MG63 (cell line): ENCODE measurements around the gene FBLN7. TPM values are rescaled to one million over a fixed set of nuclear protein-coding genes. Genes with fewer than 3 reads are reported as not detected.
"Not testable (repeated sequence)": the region's sequence is repeated elsewhere in the genome, so short reads cannot be mapped to it uniquely, and the experiment has no call there.

Experiments
- DNase-seq: peaks from one replicate; pipeline ENCODE4 v3.0.0-alpha.2; 2020
- H3K27me3 ChIP-seq: fragments of 250-450 bp; sonication (Bioruptor Pico); 2 replicates; pipeline ENCODE4 v1.5.1; 2020; ENCODE audit warnings: mild to moderate bottlenecking, moderate library complexity
- H3K36me3 ChIP-seq: fragments of 250-450 bp; sonication (Bioruptor Pico); 2 replicates; pipeline ENCODE4 v1.5.1; 2020; ENCODE audit warnings: mild to moderate bottlenecking, moderate library complexity
- H3K4me3 ChIP-seq: fragments of 250-450 bp; sonication (Bioruptor Pico); 2 replicates; pipeline ENCODE4 v1.5.1; 2020; ENCODE audit warnings: mild to moderate bottlenecking, moderate library complexity
- H3K9me3 ChIP-seq: fragments of 250-450 bp; sonication (Bioruptor Pico); 2 replicates; pipeline ENCODE4 v1.5.1; 2020; ENCODE audit warnings: mild to moderate bottlenecking, moderate library complexity
- total RNA-seq: library from RNA; depleted of rRNA; stranded (reverse); fragments of >200 nt; shearing (Covaris generic); gene quantifications from 2 replicates; pipeline ENCODE4 v1.2.3, GENCODE V29; 2014; ENCODE audit warnings: low replicate concordance; rRNA removed

Gene FBLN7
- not detected in 2 replicates for total RNA-seq

GRCh38 chr2:112138159-112139032, at the start of gene FBLN7:
FBLN7 (plus strand) TSS chr2:112138385; CDS start chr2:112138656, 271 bp downstream.
- no peaks in the 10 kb centered on the region for H3K36me3 ChIP-seq
- no peaks in the 10 kb centered on the region for H3K27me3 ChIP-seq
- peak within 1 kb of the TSS; percentile 37 for H3K4me3 ChIP-seq
- DNase-seq, result peak; percentile 30
- H3K9me3 ChIP-seq, result peaks cover under 1% of the 10 kb centered on the region

- H3K27me3 ChIP-seq, result no peaks in the 10 kb centered on the region
- no peak for DNase-seq
- H3K36me3 ChIP-seq, result peaks cover 25% of the 10 kb centered on the region
- no peaks in the 10 kb centered on the region for H3K9me3 ChIP-seq
- no peak overlapping the region for H3K4me3 ChIP-seq
Observed at GRCh38 chr2:112089375-112089774, 48.8 kb upstream of the FBLN7 start.

GRCh38 chr2:112092286-112093041, 45.7 kb upstream of the FBLN7 start:
- Histone ChIP-seq H3K9me3 (no peaks in the 10 kb centered on the region), H3K27me3 (no peaks in the 10 kb centered on the region), H3K4me3 (no peak overlapping the region), H3K36me3 (peaks cover 37% of the 10 kb centered on the region)
- no peak for DNase-seq

- Histone ChIP-seq H3K4me3 (no peak overlapping the region), H3K27me3 (no peaks in the 10 kb centered on the region), H3K9me3 (no peaks in the 10 kb centered on the region), H3K36me3 (peaks cover 34% of the 10 kb centered on the region)
- DNase-seq, result no peak
Observed at GRCh38 chr2:112093216-112093615, 45.0 kb upstream of the FBLN7 start.

GRCh38 chr2:112095681-112096080, 42.5 kb upstream of the FBLN7 start:
- H3K9me3 ChIP-seq, result no peaks in the 10 kb centered on the region
- no peak overlapping the region for H3K4me3 ChIP-seq
- no peaks in the 10 kb centered on the region for H3K27me3 ChIP-seq
- peaks cover 31% of the 10 kb centered on the region for H3K36me3 ChIP-seq
- no peak for DNase-seq

- no peaks in the 10 kb centered on the region for H3K9me3 ChIP-seq
- H3K4me3 ChIP-seq, result no peak overlapping the region
- H3K27me3 ChIP-seq, result no peaks in the 10 kb centered on the region
- H3K36me3 ChIP-seq, result peaks cover 31% of the 10 kb centered on the region
- DNase-seq, result no peak
Observed at GRCh38 chr2:112096098-112096497, 42.1 kb upstream of the FBLN7 start.

GRCh38 chr2:112108178-112108832, 29.9 kb upstream of the FBLN7 start:
- Histone ChIP-seq H3K9me3 (peaks cover 12% of the 10 kb centered on the region), H3K27me3 (no peaks in the 10 kb centered on the region), H3K4me3 (no peak overlapping the region), H3K36me3 (peaks cover 56% of the 10 kb centered on the region)
- no peak for DNase-seq

- no peaks in the 10 kb centered on the region for H3K27me3 ChIP-seq
- no peak overlapping the region for H3K4me3 ChIP-seq
- H3K36me3 ChIP-seq, result peaks cover 51% of the 10 kb centered on the region
- peaks cover 12% of the 10 kb centered on the region for H3K9me3 ChIP-seq
- no peak for DNase-seq
Observed at GRCh38 chr2:112109278-112109677, 28.9 kb upstream of the FBLN7 start.

- Histone ChIP-seq H3K36me3 (peaks cover 50% of the 10 kb centered on the region), H3K27me3 (no peaks in the 10 kb centered on the region), H3K4me3 (no peak overlapping the region), H3K9me3 (peaks cover 12% of the 10 kb centered on the region)
- DNase-seq, result no peak
Observed at GRCh38 chr2:112110966-112111365, 27.2 kb upstream of the FBLN7 start.

- H3K4me3 ChIP-seq, DNase-seq, H3K27me3 ChIP-seq: not testable (repeated sequence)
- Histone ChIP-seq H3K36me3 (peaks cover 38% of the 10 kb centered on the region), H3K9me3 (peaks cover 12% of the 10 kb centered on the region)
Observed at GRCh38 chr2:112113354-112113753, 24.8 kb upstream of the FBLN7 start.

GRCh38 chr2:112118148-112118547, 20.0 kb upstream of the FBLN7 start:
- H3K9me3 ChIP-seq, result no peaks in the 10 kb centered on the region
- H3K27me3 ChIP-seq, result no peaks in the 10 kb centered on the region
- no peak for DNase-seq
- H3K36me3 ChIP-seq, result no peaks in the 10 kb centered on the region
- no peak overlapping the region for H3K4me3 ChIP-seq

GRCh38 chr2:112121682-112122254, 16.4 kb upstream of the FBLN7 start:
- peaks cover 3% of the 10 kb centered on the region; the same call in 1 of the 2 replicates for H3K9me3 ChIP-seq
- no peak overlapping the region for H3K4me3 ChIP-seq
- no peaks in the 10 kb centered on the region for H3K27me3 ChIP-seq
- no peaks in the 10 kb centered on the region for H3K36me3 ChIP-seq
- no peak for DNase-seq

- Histone ChIP-seq H3K9me3 (peaks cover 7% of the 10 kb centered on the region), H3K36me3 (no peaks in the 10 kb centered on the region), H3K27me3 (no peaks in the 10 kb centered on the region), H3K4me3 (no peak overlapping the region)
- DNase-seq, result no peak
Observed at GRCh38 chr2:112129060-112129459, 9.1 kb upstream of the FBLN7 start.

- Histone ChIP-seq H3K27me3 (no peaks in the 10 kb centered on the region), H3K9me3 (peaks cover 4% of the 10 kb centered on the region), H3K4me3 (no peak overlapping the region), H3K36me3 (no peaks in the 10 kb centered on the region)
- DNase-seq, result no peak
Observed at GRCh38 chr2:112133344-112133743, 4.8 kb upstream of the FBLN7 start.

- Histone ChIP-seq H3K27me3 (no peaks in the 10 kb centered on the region), H3K4me3 (no peak overlapping the region), H3K36me3 (no peaks in the 10 kb centered on the region), H3K9me3 (peaks cover 4% of the 10 kb centered on the region)
- no peak for DNase-seq
Observed at GRCh38 chr2:112134120-112134519, 4.1 kb upstream of the FBLN7 start.

GRCh38 chr2:112136096-112136495, 2.1 kb upstream of the FBLN7 start:
- Histone ChIP-seq H3K27me3 (no peaks in the 10 kb centered on the region), H3K36me3 (no peaks in the 10 kb centered on the region), H3K4me3 (no peak overlapping the region), H3K9me3 (peaks cover 4% of the 10 kb centered on the region)
- no peak for DNase-seq
